Left lung (tissue), 10 donors: ENCODE results near the gene PRSS53. TPM values are rescaled to one million over a fixed set of nuclear protein-coding genes. Genes with fewer than 3 reads are reported as not detected.

Experiments
- ATAC-seq: fragments of 200-7000 bp; cut with Tn5 transposase; one replicate; pipeline ENCODE4 v1.9.1; 2020; ENCODE audit warnings: moderate library complexity
- DNase-seq, 4 donors: peaks; one replicate each; pipeline ENCODE4 v3.0.0-alpha.2; 2013 to 2020
- H3K27ac ChIP-seq, 2 donors: fragments of 200-600 bp; sonication (generic) in 1 of 2; one replicate each; pipeline versions ENCODE4 v1.5.0 to v1.8.0; 2020 to 2021
- H3K27me3 ChIP-seq, 2 donors: fragments of 200-600 bp; sonication (generic) in 1 of 2; one replicate each; pipeline versions ENCODE4 v1.5.0 to v1.8.0; 2020 to 2021
- H3K36me3 ChIP-seq, 2 donors: fragments of 200-600 bp; sonication (generic) in 1 of 2; one replicate each; pipeline versions ENCODE4 v1.5.0 to v1.8.0; 2020 to 2021
- H3K4me1 ChIP-seq, 2 donors: fragments of 200-600 bp; one replicate each; pipeline ENCODE4 v1.8.0; 2021
- H3K4me3 ChIP-seq, 2 donors: fragments of 200-600 bp; sonication (generic) in 1 of 2; one replicate each; pipeline versions ENCODE4 v1.5.0 to v1.8.0; 2020 to 2021; ENCODE audit warnings: mild to moderate bottlenecking in 1 of 2
- H3K9me3 ChIP-seq, 2 donors: fragments of 200-600 bp; sonication (generic) in 1 of 2; one replicate each; pipeline versions ENCODE4 v1.5.0 to v1.8.0; 2020 to 2021
- intact Hi-C, 2 donors: fragments of 100-400 bp; cut with DNase I; formaldehyde crosslinking; loops; one replicate each; pipeline versions ENCODE4 v1.11.2 to v1.14.2; 2022
- polyA plus RNA-seq, 6 donors: library from polyadenylated mRNA; unstranded; fragments of 120-200 nt; gene quantifications; one replicate each; pipeline ENCODE4 v1.2.1, GENCODE V29; 2013; ENCODE audit not compliant: insufficient read length in 6 of 6
- total RNA-seq, 2 donors: library from RNA; stranded (reverse); fragmentation: NEBNext Ultra II Directional; extraction: Animal tissue kit (Norgen Biotek cat#: 25700); gene quantifications; one replicate each; pipeline ENCODE4 v1.2.1, GENCODE V29; 2021
- TF ChIP-seq, protein P1 (sequence below), 2 donors: fragments of 200-600 bp; sonication (generic) in 1 of 2; IDR thresholded peaks; one replicate each; pipeline versions ENCODE4 v1.5.0 to v1.8.0; 2021; ENCODE audit warnings: antibody characterized with exemption in 2 of 2
- donor health status: DM: no; HTN: yes; CAD: no.
- donor health status: DM: no; HTN: no; CAD: no.

Gene PRSS53
- total and polyA plus RNA-seq, 8 donors = 0.96 to 2.9 (median 2.2) TPM

GRCh38 chr16:31112711-31113110 lies 24.0 kb upstream of the PRSS53 start:
- peaks cover 9 to 71% of the 10 kb centered on the region in 2 donors for H3K4me1 ChIP-seq
- H3K36me3 ChIP-seq = peaks cover 0 to 39% of the 10 kb centered on the region in 2 donors
- intact Hi-C loops = no loop called here
- DNase-seq (no peak), ATAC-seq (no peak)
- TF ChIP-seq, protein P1, sequence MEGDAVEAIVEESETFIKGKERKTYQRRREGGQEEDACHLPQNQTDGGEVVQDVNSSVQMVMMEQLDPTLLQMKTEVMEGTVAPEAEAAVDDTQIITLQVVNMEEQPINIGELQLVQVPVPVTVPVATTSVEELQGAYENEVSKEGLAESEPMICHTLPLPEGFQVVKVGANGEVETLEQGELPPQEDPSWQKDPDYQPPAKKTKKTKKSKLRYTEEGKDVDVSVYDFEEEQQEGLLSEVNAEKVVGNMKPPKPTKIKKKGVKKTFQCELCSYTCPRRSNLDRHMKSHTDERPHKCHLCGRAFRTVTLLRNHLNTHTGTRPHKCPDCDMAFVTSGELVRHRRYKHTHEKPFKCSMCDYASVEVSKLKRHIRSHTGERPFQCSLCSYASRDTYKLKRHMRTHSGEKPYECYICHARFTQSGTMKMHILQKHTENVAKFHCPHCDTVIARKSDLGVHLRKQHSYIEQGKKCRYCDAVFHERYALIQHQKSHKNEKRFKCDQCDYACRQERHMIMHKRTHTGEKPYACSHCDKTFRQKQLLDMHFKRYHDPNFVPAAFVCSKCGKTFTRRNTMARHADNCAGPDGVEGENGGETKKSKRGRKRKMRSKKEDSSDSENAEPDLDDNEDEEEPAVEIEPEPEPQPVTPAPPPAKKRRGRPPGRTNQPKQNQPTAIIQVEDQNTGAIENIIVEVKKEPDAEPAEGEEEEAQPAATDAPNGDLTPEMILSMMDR (IDR thresholded peaks at IDR 0.05) = no peak
- no peaks in the 10 kb centered on the region for H3K27me3 ChIP-seq
- no peak overlapping the region for H3K4me3 ChIP-seq
- H3K9me3 ChIP-seq = no peaks in the 10 kb centered on the region
- peak overlapping the region; percentile 46 to 90 for H3K27ac ChIP-seq

DNA sequence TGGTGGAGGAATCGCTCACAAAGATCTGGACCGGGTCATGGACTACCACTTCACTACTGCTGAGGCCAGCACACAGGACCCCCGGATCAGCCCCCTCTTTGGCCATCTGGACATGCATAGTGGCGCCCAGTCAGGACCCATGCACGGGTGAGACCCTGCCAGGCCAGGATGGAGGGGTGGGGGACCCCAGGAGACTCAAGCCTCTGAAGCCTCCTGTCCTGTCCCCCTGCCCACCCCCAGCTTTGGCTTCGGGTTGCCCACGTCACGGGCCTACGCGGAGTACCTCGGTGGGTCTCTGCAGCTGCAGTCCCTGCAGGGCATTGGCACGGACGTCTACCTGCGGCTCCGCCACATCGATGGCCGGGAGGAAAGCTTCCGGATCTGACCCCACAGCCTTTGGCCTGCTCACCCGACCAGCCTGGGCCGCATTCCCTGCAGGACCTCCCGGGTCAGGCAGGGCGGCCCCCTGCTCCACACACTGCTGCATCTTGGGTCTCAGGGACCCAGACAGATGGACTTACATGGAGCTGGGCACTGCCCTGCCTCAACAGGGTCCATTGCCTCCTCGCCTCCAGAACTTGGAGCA lies 23.2 kb upstream of the PRSS53 start:
- DNase-seq = no peak
- TF ChIP-seq, protein P1 (IDR thresholded peaks at IDR 0.05) = no peak
- H3K9me3 ChIP-seq = no peaks in the 10 kb centered on the region
- H3K4me1 ChIP-seq = peaks cover 9 to 74% of the 10 kb centered on the region in 2 donors
- intact Hi-C loops = no loop called here
- peak overlapping the region in 1 of 2 donors; percentile 90 for H3K27ac ChIP-seq
- no peaks in the 10 kb centered on the region for H3K27me3 ChIP-seq
- no peak overlapping the region for H3K4me3 ChIP-seq
- H3K36me3 ChIP-seq = peaks cover 0 to 39% of the 10 kb centered on the region in 2 donors
- ATAC-seq = no peak

GRCh38 chr16:31110106-31111034 lies 21.6 kb upstream of the PRSS53 start:
- Histone ChIP-seq H3K27ac (no peak overlapping the region), H3K4me3 (no peak overlapping the region), H3K27me3 (no peaks in the 10 kb centered on the region), H3K9me3 (no peaks in the 10 kb centered on the region), H3K4me1 (peaks cover 14 to 65% of the 10 kb centered on the region in 2 donors), H3K36me3 (peaks cover 0 to 39% of the 10 kb centered on the region in 2 donors)
- TF ChIP-seq, protein P1 (IDR thresholded peaks at IDR 0.05) = no peak
- DNase-seq (no peak), ATAC-seq (no peak)
- intact Hi-C loops = no loop called here

GRCh38 chr16:31109622-31110021 lies 20.9 kb upstream of the PRSS53 start:
- H3K27ac ChIP-seq = no peak overlapping the region
- no peaks in the 10 kb centered on the region for H3K27me3 ChIP-seq
- DNase-seq (no peak), ATAC-seq (no peak)
- TF ChIP-seq, protein P1 (IDR thresholded peaks at IDR 0.05) = no peak
- intact Hi-C loops = no loop called here
- peak overlapping the region in 1 of 2 donors; percentile 96 for H3K4me3 ChIP-seq
- peaks cover 0 to 39% of the 10 kb centered on the region in 2 donors for H3K36me3 ChIP-seq
- no peaks in the 10 kb centered on the region for H3K9me3 ChIP-seq
- H3K4me1 ChIP-seq = peaks cover 14 to 62% of the 10 kb centered on the region in 2 donors
